HG03520 (cell line): Measurements from ENCODE around the gene AP1S3.

Source experiments
- ATAC-seq: cut with Tn5 transposase; IDR thresholded peaks from one replicate; pipeline ENCODE4 v1.9.1; 2021; ENCODE audit warnings: mild to moderate bottlenecking, moderate library complexity; ENCODE audit not compliant: unreplicated experiment

AP1S3 gene

GRCh38 chr2:223764796-223765195, 72.6 kb downstream of the AP1S3 start:
- ATAC-seq = no peak

GRCh38 chr2:223762853-223763252, 74.5 kb downstream of the AP1S3 start:
- ATAC-seq = no peak

- peak; percentile 62 for ATAC-seq
Measured at GRCh38 chr2:223761746-223762145, 75.6 kb downstream of the AP1S3 start.

- ATAC-seq = peak; percentile 71
Measured at GRCh38 chr2:223760838-223761502, 76.4 kb downstream of the AP1S3 start.

GRCh38 chr2:223759569-223760430, 77.6 kb downstream of the AP1S3 start:
- no peak for ATAC-seq

GRCh38 chr2:223758131-223758840, 79.1 kb downstream of the AP1S3 start:
- no peak for ATAC-seq

- no peak for ATAC-seq
Measured at GRCh38 chr2:223753940-223754339, 83.4 kb downstream of the AP1S3 start.

GRCh38 chr2:223751012-223751411, 86.4 kb downstream of the AP1S3 start:
- no peak for ATAC-seq

GRCh38 chr2:223747392-223748042, 89.9 kb downstream of the AP1S3 start:
- no peak for ATAC-seq

- ATAC-seq = no peak
Measured at GRCh38 chr2:223746611-223747010, 90.8 kb downstream of the AP1S3 start.

GRCh38 chr2:223744580-223744979, 92.8 kb downstream of the AP1S3 start:
- ATAC-seq = no peak

GRCh38 chr2:223740679-223741078, 96.7 kb downstream of the AP1S3 start:
- no peak for ATAC-seq

GRCh38 chr2:223737207-223737606, 100.2 kb downstream of the AP1S3 start:
- no peak for ATAC-seq

- ATAC-seq = no peak
Measured at GRCh38 chr2:223736488-223736887, 100.9 kb downstream of the AP1S3 start.

GRCh38 chr2:223735659-223736244, 101.6 kb downstream of the AP1S3 start:
- ATAC-seq = no peak

GRCh38 chr2:223735035-223735640, 102.2 kb downstream of the AP1S3 start:
- ATAC-seq = no peak

GRCh38 chr2:223734346-223734745, 103.0 kb downstream of the AP1S3 start:
- no peak for ATAC-seq

GRCh38 chr2:223732346-223732745, 105.0 kb downstream of the AP1S3 start:
- ATAC-seq = no peak

- no peak for ATAC-seq
Measured at GRCh38 chr2:223731503-223731902, 105.9 kb downstream of the AP1S3 start.

GRCh38 chr2:223729781-223730180, 107.6 kb downstream of the AP1S3 start:
- ATAC-seq = no peak
